HepG2 (cell line): ENCODE measurements around the gene HSD11B1. TPM values are rescaled to one million over a fixed set of nuclear protein-coding genes. Genes with fewer than 3 reads are reported as not detected.

ENCODE experiments used
- CCAR2 ChIP-seq: fragments of 200-400 bp; formaldehyde crosslinking; optimal IDR thresholded peaks from 2 replicates; pipeline ENCODE3; 2018; ENCODE audit warnings: low read depth, mild to moderate bottlenecking, low read length, moderate library complexity
- CENPT ChIP-seq: sonication (generic); formaldehyde crosslinking; IDR thresholded peaks from 2 replicates; pipeline ENCODE4 v1.8.0; 2022; ENCODE audit warnings: low read depth, mild to moderate bottlenecking, moderate library complexity, missing genetic modification reagents
- FOXP1 ChIP-seq, 2 experiments: fragments of 450-650 bp in 1 of 2; IDR thresholded peaks; 2 replicates each; pipeline ENCODE4 v1.6.1; 2017 to 2018; ENCODE audit warnings: antibody characterized with exemption in 1 of 2
- GATA4 ChIP-seq: sonication (generic); IDR thresholded peaks from 2 replicates; pipeline ENCODE4 v1.6.1; 2016; ENCODE audit warnings: antibody characterized with exemption, low read depth, borderline replicate concordance
- HOXD1 ChIP-seq: sonication (generic); formaldehyde crosslinking; IDR thresholded peaks from 2 replicates; pipeline ENCODE4 v1.5.0; 2020; ENCODE audit warnings: missing genetic modification reagents
- MATR3 ChIP-seq: sonication (generic); formaldehyde crosslinking; IDR thresholded peaks from 2 replicates; pipeline ENCODE4 v1.4.0; 2020; ENCODE audit warnings: missing genetic modification reagents
- NAIF1 ChIP-seq: sonication (generic); formaldehyde crosslinking; IDR thresholded peaks from 2 replicates; pipeline ENCODE4 v1.5.0; 2020; ENCODE audit warnings: mild to moderate bottlenecking, missing genetic modification reagents, borderline replicate concordance
- NFE2L1 ChIP-seq: sonication (generic); formaldehyde crosslinking; IDR thresholded peaks from 2 replicates; pipeline ENCODE4 v1.4.0; 2020; ENCODE audit warnings: missing genetic modification reagents, mild to moderate bottlenecking, borderline replicate concordance
- RARG ChIP-seq: sonication (generic); formaldehyde crosslinking; IDR thresholded peaks from 2 replicates; pipeline ENCODE4 v1.4.0; 2020; ENCODE audit warnings: low read depth, mild to moderate bottlenecking, missing genetic modification reagents
- TBX2 ChIP-seq: sonication (generic); formaldehyde crosslinking; IDR thresholded peaks from 2 replicates; pipeline ENCODE4 v1.5.0; 2020; ENCODE audit warnings: missing genetic modification reagents, mild to moderate bottlenecking, borderline replicate concordance
- ZFP41 ChIP-seq: sonication (generic); formaldehyde crosslinking; IDR thresholded peaks from 2 replicates; pipeline ENCODE4 v1.4.0; 2020; ENCODE audit warnings: mild to moderate bottlenecking, missing genetic modification reagents, borderline replicate concordance
- ZNF260 ChIP-seq: sonication (generic); formaldehyde crosslinking; IDR thresholded peaks from 2 replicates; pipeline ENCODE4 v1.4.0; 2020; ENCODE audit warnings: missing genetic modification reagents, low read depth, mild to moderate bottlenecking, borderline replicate concordance
- ZNF441 ChIP-seq: sonication (generic); formaldehyde crosslinking; IDR thresholded peaks from 2 replicates; pipeline ENCODE4 v1.7.0; 2021; ENCODE audit warnings: missing genetic modification reagents, borderline replicate concordance
- ZNF660 ChIP-seq: sonication (generic); formaldehyde crosslinking; IDR thresholded peaks from 2 replicates; pipeline ENCODE4 v1.5.1; 2020; ENCODE audit warnings: mild to moderate bottlenecking, low read depth, missing genetic modification reagents, borderline replicate concordance
- ZNF678 ChIP-seq: sonication (generic); formaldehyde crosslinking; IDR thresholded peaks from 2 replicates; pipeline ENCODE4 v1.4.0; 2020; ENCODE audit warnings: mild to moderate bottlenecking, missing genetic modification reagents
- ZNF746 ChIP-seq: sonication (generic); formaldehyde crosslinking; IDR thresholded peaks from 2 replicates; pipeline ENCODE4 v1.8.0; 2022; ENCODE audit warnings: mild to moderate bottlenecking, missing genetic modification reagents
- polyA plus RNA-seq, 8 experiments: library from polyadenylated mRNA; depleted of rRNA in 3 of 8; stranded (reverse) in 7 of 8; unstranded in 1 of 8; fragments of >200 nt; fragmentation: Illumina TruSeq in 4 of 8; extraction: Trizol in 4 of 8; gene quantifications; 2 replicates each; pipeline versions ENCODE4 v1.2.1 to v1.2.3, GENCODE V29; 2011 to 2016; ENCODE audit warnings: low read depth in 4 of 8, missing spikeins in 1 of 8, mixed read lengths in 1 of 8; ENCODE audit not compliant: insufficient read depth in 1 of 8
- total RNA-seq, 5 experiments: library from RNA; depleted of rRNA; stranded (reverse); fragments of >200 nt; fragmentation: Illumina TruSeq; extraction: Trizol; gene quantifications; 2 replicates each; pipeline ENCODE4 v1.2.3, GENCODE V29; 2016; ENCODE audit warnings: low read depth in 1 of 5
- TF ChIP-seq, protein P1 (sequence below): sonication (generic); formaldehyde crosslinking; IDR thresholded peaks from 2 replicates; pipeline ENCODE4 v1.4.0; 2020; ENCODE audit warnings: missing genetic modification reagents
- TF ChIP-seq, protein P2 (sequence below): conservative IDR thresholded peaks from 2 replicates; pipeline ENCODE4 v1.6.1; 2018; ENCODE audit warnings: missing genetic modification reagents
- TF ChIP-seq, protein P3 (sequence below): sonication (generic); formaldehyde crosslinking; IDR thresholded peaks from 2 replicates; pipeline ENCODE4 v1.4.0; 2020; ENCODE audit warnings: missing genetic modification reagents
- TF ChIP-seq, protein P4 (sequence below): sonication (generic); formaldehyde crosslinking; conservative IDR thresholded peaks from 2 replicates; pipeline ENCODE4 v1.8.0; 2022; ENCODE audit warnings: low read depth, missing genetic modification reagents

HSD11B1 gene
- total and polyA plus RNA-seq, 2 of the 13 experiments (the other 11 are each of a cell fraction or from before 2014, with no cell fraction given): not detected

DNA sequence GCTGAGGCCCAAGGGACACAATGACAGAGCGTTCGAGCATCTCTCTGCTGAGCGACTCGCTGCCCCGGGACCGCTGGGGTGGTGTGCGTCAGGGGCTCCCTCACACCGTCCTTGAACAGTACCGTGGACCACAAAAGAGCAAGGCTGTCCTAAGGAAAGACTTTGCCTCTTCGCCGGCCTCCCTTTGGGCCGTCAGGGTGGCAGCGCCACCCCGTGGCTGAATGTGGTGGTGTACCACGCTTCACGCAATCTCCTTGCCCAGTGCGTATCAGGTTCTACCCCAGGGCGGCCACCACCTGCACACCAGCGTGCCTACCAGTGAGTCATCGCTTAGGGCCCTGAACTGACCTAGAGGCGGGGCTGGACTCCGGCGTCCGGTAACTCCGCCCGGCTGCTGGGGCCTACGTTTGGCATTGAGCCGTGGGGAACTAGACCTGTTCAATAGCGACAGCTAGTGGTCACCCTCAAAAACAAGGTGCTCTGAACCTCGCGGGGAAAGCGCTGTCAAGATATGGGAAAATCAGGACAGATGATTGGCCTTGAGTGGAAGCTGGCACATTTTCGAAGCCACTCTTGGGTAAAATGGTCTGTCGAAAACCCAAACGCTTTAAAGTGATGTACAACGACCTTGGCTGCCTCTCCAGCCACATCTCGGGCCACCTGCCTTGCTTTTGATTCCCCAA, 43.1 kb downstream of the HSD11B1 start (continued):
- TF ChIP-seq GATA4: no peak
- TF ChIP-seq NFE2L1 (CRISPR knock-in tag): no peak
- no peak for TF ChIP-seq FOXP1 (IDR thresholded peaks at IDR 0.05)
- 0 out of 2 replicates have a peak, but pooled peaks have one; percentile 15 for TF ChIP-seq FOXP1 (CRISPR knock-in tag; IDR thresholded peaks at IDR 0.05)
- TF ChIP-seq ZNF260: no peak
- TF ChIP-seq NAIF1 (CRISPR knock-in tag): no peak; the same call in 1 of the 2 replicates
- TF ChIP-seq, protein P1, sequence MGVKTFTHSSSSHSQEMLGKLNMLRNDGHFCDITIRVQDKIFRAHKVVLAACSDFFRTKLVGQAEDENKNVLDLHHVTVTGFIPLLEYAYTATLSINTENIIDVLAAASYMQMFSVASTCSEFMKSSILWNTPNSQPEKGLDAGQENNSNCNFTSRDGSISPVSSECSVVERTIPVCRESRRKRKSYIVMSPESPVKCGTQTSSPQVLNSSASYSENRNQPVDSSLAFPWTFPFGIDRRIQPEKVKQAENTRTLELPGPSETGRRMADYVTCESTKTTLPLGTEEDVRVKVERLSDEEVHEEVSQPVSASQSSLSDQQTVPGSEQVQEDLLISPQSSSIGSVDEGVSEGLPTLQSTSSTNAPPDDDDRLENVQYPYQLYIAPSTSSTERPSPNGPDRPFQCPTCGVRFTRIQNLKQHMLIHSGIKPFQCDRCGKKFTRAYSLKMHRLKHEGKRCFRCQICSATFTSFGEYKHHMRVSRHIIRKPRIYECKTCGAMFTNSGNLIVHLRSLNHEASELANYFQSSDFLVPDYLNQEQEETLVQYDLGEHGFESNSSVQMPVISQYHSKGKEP (CRISPR knock-in tag): no peak
- TF ChIP-seq CENPT (CRISPR knock-in tag): no peak
- no peak for TF ChIP-seq RARG
- TF ChIP-seq ZNF441 (CRISPR knock-in tag): peak; percentile 39; the same call in 1 of the 2 replicates
- TF ChIP-seq, protein P2, sequence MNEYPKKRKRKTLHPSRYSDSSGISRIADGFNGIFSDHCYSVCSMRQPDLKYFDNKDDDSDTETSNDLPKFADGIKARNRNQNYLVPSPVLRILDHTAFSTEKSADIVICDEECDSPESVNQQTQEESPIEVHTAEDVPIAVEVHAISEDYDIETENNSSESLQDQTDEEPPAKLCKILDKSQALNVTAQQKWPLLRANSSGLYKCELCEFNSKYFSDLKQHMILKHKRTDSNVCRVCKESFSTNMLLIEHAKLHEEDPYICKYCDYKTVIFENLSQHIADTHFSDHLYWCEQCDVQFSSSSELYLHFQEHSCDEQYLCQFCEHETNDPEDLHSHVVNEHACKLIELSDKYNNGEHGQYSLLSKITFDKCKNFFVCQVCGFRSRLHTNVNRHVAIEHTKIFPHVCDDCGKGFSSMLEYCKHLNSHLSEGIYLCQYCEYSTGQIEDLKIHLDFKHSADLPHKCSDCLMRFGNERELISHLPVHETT (CRISPR knock-in tag): no peak
- no peak; the same call in 1 of the 2 replicates for TF ChIP-seq TBX2 (CRISPR knock-in tag)
- TF ChIP-seq ZNF660: no peak
- TF ChIP-seq, protein P3, sequence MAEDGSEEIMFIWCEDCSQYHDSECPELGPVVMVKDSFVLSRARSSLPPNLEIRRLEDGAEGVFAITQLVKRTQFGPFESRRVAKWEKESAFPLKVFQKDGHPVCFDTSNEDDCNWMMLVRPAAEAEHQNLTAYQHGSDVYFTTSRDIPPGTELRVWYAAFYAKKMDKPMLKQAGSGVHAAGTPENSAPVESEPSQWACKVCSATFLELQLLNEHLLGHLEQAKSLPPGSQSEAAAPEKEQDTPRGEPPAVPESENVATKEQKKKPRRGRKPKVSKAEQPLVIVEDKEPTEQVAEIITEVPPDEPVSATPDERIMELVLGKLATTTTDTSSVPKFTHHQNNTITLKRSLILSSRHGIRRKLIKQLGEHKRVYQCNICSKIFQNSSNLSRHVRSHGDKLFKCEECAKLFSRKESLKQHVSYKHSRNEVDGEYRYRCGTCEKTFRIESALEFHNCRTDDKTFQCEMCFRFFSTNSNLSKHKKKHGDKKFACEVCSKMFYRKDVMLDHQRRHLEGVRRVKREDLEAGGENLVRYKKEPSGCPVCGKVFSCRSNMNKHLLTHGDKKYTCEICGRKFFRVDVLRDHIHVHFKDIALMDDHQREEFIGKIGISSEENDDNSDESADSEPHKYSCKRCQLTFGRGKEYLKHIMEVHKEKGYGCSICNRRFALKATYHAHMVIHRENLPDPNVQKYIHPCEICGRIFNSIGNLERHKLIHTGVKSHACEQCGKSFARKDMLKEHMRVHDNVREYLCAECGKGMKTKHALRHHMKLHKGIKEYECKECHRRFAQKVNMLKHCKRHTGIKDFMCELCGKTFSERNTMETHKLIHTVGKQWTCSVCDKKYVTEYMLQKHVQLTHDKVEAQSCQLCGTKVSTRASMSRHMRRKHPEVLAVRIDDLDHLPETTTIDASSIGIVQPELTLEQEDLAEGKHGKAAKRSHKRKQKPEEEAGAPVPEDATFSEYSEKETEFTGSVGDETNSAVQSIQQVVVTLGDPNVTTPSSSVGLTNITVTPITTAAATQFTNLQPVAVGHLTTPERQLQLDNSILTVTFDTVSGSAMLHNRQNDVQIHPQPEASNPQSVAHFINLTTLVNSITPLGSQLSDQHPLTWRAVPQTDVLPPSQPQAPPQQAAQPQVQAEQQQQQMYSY (CRISPR knock-in tag): no peak
- no peak for TF ChIP-seq ZNF746
- TF ChIP-seq MATR3: no peak
- TF ChIP-seq, protein P4, sequence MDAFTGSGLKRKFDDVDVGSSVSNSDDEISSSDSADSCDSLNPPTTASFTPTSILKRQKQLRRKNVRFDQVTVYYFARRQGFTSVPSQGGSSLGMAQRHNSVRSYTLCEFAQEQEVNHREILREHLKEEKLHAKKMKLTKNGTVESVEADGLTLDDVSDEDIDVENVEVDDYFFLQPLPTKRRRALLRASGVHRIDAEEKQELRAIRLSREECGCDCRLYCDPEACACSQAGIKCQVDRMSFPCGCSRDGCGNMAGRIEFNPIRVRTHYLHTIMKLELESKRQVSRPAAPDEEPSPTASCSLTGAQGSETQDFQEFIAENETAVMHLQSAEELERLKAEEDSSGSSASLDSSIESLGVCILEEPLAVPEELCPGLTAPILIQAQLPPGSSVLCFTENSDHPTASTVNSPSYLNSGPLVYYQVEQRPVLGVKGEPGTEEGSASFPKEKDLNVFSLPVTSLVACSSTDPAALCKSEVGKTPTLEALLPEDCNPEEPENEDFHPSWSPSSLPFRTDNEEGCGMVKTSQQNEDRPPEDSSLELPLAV: no peak
- TF ChIP-seq ZFP41: 0 out of 2 replicates have a peak, but pooled peaks have one; percentile 61
- no peak for TF ChIP-seq HOXD1
- no peak for TF ChIP-seq CCAR2
- TF ChIP-seq ZNF678 (CRISPR knock-in tag): no peak
